Measurements from ENCODE around the gene STRIP1. TPM values are rescaled to one million over a fixed set of nuclear protein-coding genes. Genes with fewer than 3 reads are reported as not detected.

STRIP1 gene
- polyA plus RNA-seq, 2 of the 4 experiments (the other 2 are of a cell fraction), result 16.4 to 16.7 TPM

DNA sequence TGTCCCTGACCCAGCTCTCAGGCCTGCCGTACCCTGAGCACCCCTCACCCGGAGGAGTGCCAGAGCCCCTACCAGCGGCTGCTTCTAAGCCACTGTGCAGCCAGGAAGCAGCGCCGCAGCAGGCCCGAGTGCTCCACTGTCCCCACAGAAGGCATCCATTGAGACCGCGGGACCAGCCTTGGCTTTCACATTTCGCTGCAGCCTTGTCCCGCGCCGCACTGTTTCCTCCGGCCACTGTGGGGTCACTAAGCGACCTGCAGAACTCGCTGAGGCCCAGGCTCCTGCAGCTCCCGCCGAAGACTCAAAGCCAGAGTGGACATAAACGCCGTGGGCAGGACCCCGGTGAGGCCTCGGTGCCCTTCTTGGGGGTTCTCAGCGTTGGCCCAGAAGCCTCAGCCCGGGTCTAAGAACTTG lies 33.1 kb downstream of the STRIP1 start:
- FAIRE-seq (no peak), ATAC-seq (no peak; a peak in 1 of 6 replicates)

DNA sequence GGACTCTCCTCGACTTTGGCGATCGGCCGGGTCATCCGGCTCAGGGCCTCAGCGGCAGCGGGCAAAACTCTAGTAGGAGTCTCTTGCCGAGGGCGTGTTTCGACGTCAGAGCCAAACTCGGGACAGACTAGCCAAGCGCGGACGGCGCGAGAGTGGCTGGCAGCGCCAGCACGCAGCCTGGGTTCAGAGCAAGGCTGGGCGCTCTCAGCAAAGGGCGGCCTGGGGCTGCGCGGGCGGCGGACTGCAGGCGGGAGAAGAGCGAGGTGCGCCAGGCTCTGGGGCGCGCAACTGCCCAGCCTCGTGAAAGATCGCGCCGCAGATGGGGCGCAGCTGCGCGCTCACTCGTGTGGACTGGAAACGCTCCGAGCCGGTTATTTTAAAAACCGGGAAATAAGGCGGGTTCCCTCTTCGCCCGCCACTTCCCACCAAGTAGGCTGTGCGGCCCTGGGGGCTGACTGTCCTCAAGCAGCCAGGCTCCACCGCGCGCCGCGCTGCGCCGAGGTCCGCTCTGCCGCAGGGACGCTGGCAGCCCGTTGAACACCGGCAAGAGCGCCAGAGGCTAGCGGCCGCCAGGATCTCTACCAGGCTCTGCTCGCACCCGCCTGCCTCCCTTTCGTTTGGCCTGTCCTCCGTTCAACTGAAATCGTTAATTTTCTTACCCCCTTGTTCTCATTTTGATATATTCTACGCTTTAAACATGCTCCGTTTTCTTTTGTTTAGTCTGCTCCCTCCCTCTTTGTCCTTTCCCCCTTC lies 33.6 kb downstream of the STRIP1 start:
- ATAC-seq, result no peak
- 91% methylated on average over 67 of the region's 68 CpGs for WGBS (ENCODE audit: missing lambda C conversion rate)
- no peak for FAIRE-seq
- Histone ChIP-seq H3K9me3 (no peaks in the 10 kb centered on the region), H3K4me1 (no peaks in the 10 kb centered on the region), H3K4me3 (no peak overlapping the region), H3K27ac (no peak overlapping the region), H3K4me2 (no peak overlapping the region)
- no peak for DNase-seq (ENCODE audit: low read depth in 1 of 2, low spot score in 1 of 2)
- TF ChIP-seq EHMT2 (IDR thresholded peaks at IDR 0.05; ENCODE audit: low read depth), result no peak
- no peak for TF ChIP-seq HOXA7 (CRISPR knock-in tag; IDR thresholded peaks at IDR 0.05)
- TF ChIP-seq, protein P1, sequence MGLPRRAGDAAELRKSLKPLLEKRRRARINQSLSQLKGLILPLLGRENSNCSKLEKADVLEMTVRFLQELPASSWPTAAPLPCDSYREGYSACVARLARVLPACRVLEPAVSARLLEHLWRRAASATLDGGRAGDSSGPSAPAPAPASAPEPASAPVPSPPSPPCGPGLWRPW (IDR thresholded peaks at IDR 0.05), result no peak
- no peak for TF ChIP-seq ZSCAN20 (CRISPR knock-in tag; IDR thresholded peaks at IDR 0.05)
- TF ChIP-seq, protein P2, sequence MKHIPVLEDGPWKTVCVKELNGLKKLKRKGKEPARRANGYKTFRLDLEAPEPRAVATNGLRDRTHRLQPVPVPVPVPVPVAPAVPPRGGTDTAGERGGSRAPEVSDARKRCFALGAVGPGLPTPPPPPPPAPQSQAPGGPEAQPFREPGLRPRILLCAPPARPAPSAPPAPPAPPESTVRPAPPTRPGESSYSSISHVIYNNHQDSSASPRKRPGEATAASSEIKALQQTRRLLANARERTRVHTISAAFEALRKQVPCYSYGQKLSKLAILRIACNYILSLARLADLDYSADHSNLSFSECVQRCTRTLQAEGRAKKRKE (CRISPR knock-in tag; IDR thresholded peaks at IDR 0.05; ENCODE audit: low read depth), result no peak
- TF ChIP-seq MAZ (IDR thresholded peaks at IDR 0.05; ENCODE audit: borderline replicate concordance, low read depth, low read length), result no peak
- no peak for TF ChIP-seq FOSB (CRISPR knock-in tag; IDR thresholded peaks at IDR 0.05)
- no peak for TF ChIP-seq SMC3 (IDR thresholded peaks at IDR 0.05)
- TF ChIP-seq RFX5 (IDR thresholded peaks at IDR 0.05), result no peak
- TF ChIP-seq, protein P3, sequence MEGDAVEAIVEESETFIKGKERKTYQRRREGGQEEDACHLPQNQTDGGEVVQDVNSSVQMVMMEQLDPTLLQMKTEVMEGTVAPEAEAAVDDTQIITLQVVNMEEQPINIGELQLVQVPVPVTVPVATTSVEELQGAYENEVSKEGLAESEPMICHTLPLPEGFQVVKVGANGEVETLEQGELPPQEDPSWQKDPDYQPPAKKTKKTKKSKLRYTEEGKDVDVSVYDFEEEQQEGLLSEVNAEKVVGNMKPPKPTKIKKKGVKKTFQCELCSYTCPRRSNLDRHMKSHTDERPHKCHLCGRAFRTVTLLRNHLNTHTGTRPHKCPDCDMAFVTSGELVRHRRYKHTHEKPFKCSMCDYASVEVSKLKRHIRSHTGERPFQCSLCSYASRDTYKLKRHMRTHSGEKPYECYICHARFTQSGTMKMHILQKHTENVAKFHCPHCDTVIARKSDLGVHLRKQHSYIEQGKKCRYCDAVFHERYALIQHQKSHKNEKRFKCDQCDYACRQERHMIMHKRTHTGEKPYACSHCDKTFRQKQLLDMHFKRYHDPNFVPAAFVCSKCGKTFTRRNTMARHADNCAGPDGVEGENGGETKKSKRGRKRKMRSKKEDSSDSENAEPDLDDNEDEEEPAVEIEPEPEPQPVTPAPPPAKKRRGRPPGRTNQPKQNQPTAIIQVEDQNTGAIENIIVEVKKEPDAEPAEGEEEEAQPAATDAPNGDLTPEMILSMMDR (IDR thresholded peaks at IDR 0.05), result no peak
- no peak for TF ChIP-seq HEYL (CRISPR knock-in tag; IDR thresholded peaks at IDR 0.05)
- TF ChIP-seq POLR2A (IDR thresholded peaks at IDR 0.05; ENCODE audit: low read length), result no peak
- no peak for TF ChIP-seq MAFK (IDR thresholded peaks at IDR 0.05; ENCODE audit: partially characterized antibody)
- TF ChIP-seq HOXB5 (CRISPR knock-in tag; IDR thresholded peaks at IDR 0.05), result no peak
- no peak for TF ChIP-seq KDM5A (IDR thresholded peaks at IDR 0.05)
- no peak for TF ChIP-seq HOXB13 (CRISPR knock-in tag; IDR thresholded peaks at IDR 0.05; ENCODE audit: low read depth)
- no peak for TF ChIP-seq KDM1A (IDR thresholded peaks at IDR 0.05; ENCODE audit: low read depth)
- no peak for TF ChIP-seq FOXS1 (CRISPR knock-in tag; IDR thresholded peaks at IDR 0.05)
- TF ChIP-seq CBX8 (IDR thresholded peaks at IDR 0.05), result no peak
- CTCF ChIA-PET, result interaction anchor here (1.0 to 10.3 kb wide), 3 partner anchors 7 to 20 kb away, joined by 3 to 130 read pairs (median 4); no protein-coding TSS in a partner anchor
- POLR2A ChIA-PET, result no interaction called here

More for the DNA sequence above, 33.1 kb downstream of the STRIP1 start:
- ChIA-PET CTCF (interaction anchor here (10.3 kb wide), 1 partner anchor 18 kb away, joined by 130 read pairs; no protein-coding TSS in a partner anchor), POLR2A (interaction anchor here (0.5 kb wide), 1 partner anchor 316 kb away, joined by 4 read pairs; no protein-coding TSS in a partner anchor)
- DNase-seq (ENCODE audit: low read depth in 1 of 2, low spot score in 1 of 2), result no peak
- Histone ChIP-seq H3K4me2 (no peak overlapping the region), H3K4me1 (no peaks in the 10 kb centered on the region), H3K4me3 (no peak overlapping the region), H3K27ac (no peak overlapping the region), H3K9me3 (no peaks in the 10 kb centered on the region)
- 96% methylated on average over 9 of the region's 23 CpGs for WGBS (ENCODE audit: missing lambda C conversion rate)
- TF ChIP-seq FOSB (CRISPR knock-in tag; IDR thresholded peaks at IDR 0.05) (no peak), NR3C1 (IDR thresholded peaks at IDR 0.05) (no peak), NFE2L2 (conservative IDR thresholded peaks at IDR 0.05; ENCODE audit: low read length) (no peak), HOXA7 (CRISPR knock-in tag; IDR thresholded peaks at IDR 0.05) (no peak), EHMT2 (IDR thresholded peaks at IDR 0.05; ENCODE audit: low read depth) (no peak), RNF2 (IDR thresholded peaks at IDR 0.05; ENCODE audit: borderline replicate concordance, low read depth) (no peak), CBX2 (IDR thresholded peaks at IDR 0.05; ENCODE audit: borderline replicate concordance, low read depth) (no peak), HEYL (CRISPR knock-in tag; IDR thresholded peaks at IDR 0.05) (no peak), CHD2 (IDR thresholded peaks at IDR 0.05; ENCODE audit: low read length, partially characterized antibody) (no peak)
- TF ChIP-seq, protein P3 (IDR thresholded peaks at IDR 0.05), result no peak
